Measurements from ENCODE around the gene CDS2.

The CDS2 gene

DNA sequence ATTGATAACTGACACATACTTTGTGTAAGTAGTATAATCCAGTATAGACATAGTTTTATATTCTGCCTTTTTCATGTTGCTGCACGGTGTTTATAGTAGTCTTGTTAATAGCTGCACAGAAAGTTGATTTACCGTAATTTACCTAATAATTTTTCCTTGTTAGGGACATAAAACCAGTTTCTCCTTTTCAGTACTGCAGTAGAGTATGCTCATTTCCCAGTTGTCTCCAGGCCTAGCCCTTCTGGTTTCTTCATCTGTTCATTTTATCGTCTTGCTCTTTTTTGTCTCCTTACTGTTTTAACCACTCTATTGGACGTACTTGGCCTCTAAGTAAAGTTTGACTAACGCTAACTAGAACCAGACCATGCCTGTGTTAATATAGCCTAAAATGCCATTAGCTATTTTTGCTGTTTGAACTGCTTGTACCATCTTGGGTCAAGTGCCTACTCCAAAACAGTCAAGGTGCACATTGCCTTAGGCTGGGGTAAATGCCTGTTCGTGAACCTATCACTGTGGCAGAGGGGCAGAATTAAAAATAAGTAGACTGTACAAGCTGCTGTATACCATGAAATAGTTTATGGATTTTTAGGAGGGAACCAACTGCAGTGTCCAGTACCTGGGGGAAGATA, 34.8 kb downstream of the CDS2 start:
- TF ChIP-seq, protein P1, sequence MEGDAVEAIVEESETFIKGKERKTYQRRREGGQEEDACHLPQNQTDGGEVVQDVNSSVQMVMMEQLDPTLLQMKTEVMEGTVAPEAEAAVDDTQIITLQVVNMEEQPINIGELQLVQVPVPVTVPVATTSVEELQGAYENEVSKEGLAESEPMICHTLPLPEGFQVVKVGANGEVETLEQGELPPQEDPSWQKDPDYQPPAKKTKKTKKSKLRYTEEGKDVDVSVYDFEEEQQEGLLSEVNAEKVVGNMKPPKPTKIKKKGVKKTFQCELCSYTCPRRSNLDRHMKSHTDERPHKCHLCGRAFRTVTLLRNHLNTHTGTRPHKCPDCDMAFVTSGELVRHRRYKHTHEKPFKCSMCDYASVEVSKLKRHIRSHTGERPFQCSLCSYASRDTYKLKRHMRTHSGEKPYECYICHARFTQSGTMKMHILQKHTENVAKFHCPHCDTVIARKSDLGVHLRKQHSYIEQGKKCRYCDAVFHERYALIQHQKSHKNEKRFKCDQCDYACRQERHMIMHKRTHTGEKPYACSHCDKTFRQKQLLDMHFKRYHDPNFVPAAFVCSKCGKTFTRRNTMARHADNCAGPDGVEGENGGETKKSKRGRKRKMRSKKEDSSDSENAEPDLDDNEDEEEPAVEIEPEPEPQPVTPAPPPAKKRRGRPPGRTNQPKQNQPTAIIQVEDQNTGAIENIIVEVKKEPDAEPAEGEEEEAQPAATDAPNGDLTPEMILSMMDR (IDR thresholded peaks at IDR 0.05; ENCODE audit: insufficient read depth, low read length, missing control alignments): no peak
- CTCF ChIA-PET: interaction anchor here (1.1 to 1.8 kb wide), 4 partner anchors 35 to 61 kb away, joined by 3 to 7 read pairs (median 4); partner anchors contain the start of gene CDS2
- DNase-seq (ENCODE audit: low read depth, low spot score): no peak
- POLR2A ChIA-PET: no interaction called here
- H3K4me3 ChIP-seq (ENCODE audit: low read depth, low read length): no peak overlapping the region

DNA sequence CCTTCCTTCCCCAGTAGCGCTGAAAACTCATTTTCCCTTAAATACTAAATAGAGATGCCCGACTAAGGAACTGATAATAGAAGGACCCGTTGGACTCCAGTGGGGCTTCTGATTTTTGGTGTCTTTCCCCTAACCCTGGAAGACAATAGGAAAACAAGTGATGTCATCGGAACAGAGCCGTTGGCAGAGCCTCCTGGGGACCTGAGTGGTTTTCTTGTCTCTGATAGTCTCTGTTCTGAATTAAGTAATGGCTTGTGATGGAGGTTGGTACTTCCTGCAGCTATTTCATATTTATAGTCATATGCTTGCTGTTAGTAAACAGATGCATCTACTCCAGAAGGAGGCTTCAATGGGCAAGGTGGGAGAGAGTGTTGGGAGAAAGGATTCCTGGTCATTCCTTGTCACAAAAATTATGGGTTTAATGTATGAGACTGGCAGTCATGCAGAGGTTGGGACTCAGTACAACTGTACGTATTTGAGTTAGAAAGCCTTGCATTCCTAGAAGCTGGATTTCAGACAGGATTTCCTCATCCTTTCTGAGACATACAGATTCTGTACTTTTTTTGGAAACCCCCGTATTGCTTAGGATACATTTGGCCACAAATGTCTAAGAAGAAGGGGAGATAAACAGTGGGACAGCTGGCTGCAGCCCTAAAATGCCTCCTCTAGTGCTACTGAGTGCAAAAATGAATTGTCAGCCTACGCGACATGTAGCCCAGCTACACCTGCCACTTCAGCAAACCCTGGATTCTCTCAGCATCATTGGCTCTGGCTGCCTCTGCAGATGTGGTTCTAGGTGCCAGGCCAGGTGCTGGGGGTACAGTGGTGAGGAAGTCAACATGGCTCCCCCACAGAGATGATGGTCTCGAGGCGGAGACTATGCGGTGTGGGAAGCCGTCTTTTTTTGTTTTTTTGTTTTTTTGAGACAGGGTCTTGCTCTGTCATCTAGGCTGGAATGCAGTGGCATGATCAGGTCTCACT, 38.1 kb downstream of the CDS2 start:
- POLR2A ChIA-PET: no interaction called here
- no peak for DNase-seq (ENCODE audit: low read depth, low spot score)
- CTCF ChIA-PET: interaction anchor here (1.0 to 1.1 kb wide), 2 partner anchors 11 to 38 kb away, joined by 3 to 7 read pairs; partner anchors contain the start of gene CDS2
- TF ChIP-seq, protein P1 (IDR thresholded peaks at IDR 0.05; ENCODE audit: insufficient read depth, low read length, missing control alignments): no peak
- H3K4me3 ChIP-seq (ENCODE audit: low read depth, low read length): no peak overlapping the region

DNA sequence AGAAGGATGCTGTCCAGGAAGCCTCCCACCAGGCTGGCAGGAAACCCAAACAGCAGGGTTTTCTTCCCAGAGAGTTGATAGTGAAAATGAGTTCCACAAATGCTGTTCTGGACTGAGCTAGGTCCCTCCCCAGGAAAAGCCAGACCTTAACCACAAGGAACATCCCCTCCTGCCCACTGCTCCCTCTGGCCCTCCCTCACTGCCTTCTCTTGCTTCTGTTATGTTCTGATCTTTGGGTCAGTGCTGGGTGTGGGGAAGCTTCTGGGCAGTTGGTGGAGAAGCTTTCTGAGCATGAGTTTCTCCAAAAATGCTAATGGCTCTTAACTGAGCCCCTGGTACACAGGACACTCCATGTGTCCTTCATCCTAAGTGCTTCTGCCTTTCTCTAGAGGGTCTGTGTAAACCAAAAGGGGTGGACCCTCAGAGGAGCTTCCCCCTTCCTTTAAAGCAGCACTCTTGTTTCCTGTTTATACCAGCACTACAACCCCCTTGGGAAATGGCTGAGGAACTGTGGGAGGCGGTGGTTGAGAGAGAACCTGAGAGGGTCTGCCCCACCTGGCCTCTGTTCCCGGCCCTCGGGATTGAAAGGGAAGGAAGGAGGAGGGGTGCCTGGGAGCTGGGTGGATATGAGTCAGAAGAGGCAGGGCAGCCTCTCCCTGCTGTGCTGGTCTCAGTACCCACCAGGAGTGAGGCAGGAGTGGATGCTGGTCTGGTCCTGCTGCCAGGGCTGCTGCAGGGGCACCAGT, 42.0 kb downstream of the CDS2 start:
- H3K4me3 ChIP-seq (ENCODE audit: low read depth, low read length): no peak overlapping the region
- ChIA-PET POLR2A (interaction anchor here (1.4 kb wide), 1 partner anchor 49 kb away, joined by 3 read pairs; the partner anchor contains the start of gene PCNA), CTCF (interaction anchor here (0.7 to 2.7 kb wide), 10 partner anchors 12 to 54 kb away, joined by 3 to 15 read pairs (median 4); partner anchors contain the start of genes CDS2 and PCNA)
- TF ChIP-seq, protein P1 (IDR thresholded peaks at IDR 0.05; ENCODE audit: insufficient read depth, low read length, missing control alignments): no peak
- DNase-seq (ENCODE audit: low read depth, low spot score): no peak

DNA sequence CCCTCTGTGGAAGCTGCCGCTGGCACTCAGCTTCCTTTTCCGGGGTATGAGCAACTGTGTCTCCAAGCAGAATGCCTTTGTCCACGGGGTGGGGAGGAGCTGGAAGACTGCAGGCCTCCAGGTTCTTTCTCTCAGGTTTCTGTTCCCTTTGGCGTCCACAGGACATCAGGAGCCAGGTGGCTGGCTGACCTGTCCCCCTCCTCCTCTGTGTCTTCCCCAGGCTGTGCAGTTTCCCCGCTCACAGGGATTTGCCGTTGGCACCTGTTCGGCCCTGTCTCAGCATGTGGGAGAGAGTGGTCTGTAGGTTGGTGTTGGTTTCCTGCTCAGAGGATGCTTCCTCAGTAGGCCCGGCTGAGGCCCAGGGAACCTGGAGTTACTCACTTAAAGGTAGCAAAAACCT, 43.5 kb downstream of the CDS2 start:
- POLR2A ChIA-PET: no interaction called here
- CTCF ChIA-PET: interaction anchor here (1.0 to 2.7 kb wide), 6 partner anchors 13 to 50 kb away, joined by 4 to 13 read pairs (median 4); partner anchors contain the start of genes CDS2 and PCNA
- TF ChIP-seq, protein P1 (IDR thresholded peaks at IDR 0.05; ENCODE audit: insufficient read depth, low read length, missing control alignments): no peak

DNA sequence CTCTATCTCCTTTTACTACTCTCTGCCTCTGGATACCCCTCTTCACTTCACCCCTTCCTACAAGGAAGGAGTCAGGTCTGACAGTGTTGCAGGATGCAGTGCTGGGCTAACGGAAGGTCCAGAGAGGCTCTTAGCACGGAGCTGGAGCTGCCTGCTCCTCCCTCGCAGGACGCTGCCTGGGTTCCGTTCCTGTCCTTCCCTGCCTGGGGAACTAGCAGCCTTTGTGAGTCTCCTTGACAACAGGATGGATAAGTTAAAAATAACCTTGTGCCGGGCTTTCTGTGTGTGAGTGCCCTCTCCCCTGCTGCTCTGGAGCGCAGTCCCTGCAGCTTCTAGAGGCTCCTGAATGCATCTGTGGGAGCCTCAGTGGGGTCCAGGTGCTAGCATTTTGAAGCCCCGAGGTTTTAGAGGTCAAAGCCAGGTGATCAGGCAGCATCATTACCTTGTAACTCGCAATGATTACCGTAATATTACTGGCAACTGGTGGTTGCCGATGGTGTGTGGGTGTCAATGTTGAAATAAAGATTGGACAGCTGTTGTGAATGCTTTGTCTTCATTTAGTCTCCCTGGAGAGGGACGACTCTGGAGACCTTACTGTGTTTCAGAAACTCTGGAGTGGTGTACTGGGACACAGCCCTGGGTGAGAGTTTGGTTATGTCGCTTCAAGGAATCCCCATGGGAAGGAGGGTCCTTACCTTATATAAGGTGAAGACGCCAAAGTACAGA, 44.4 kb downstream of the CDS2 start:
- DNase-seq (ENCODE audit: low read depth, low spot score): no peak
- H3K4me3 ChIP-seq (ENCODE audit: low read depth, low read length): no peak overlapping the region
- TF ChIP-seq, protein P1 (IDR thresholded peaks at IDR 0.05; ENCODE audit: insufficient read depth, low read length, missing control alignments): no peak
- POLR2A ChIA-PET: no interaction called here
- CTCF ChIA-PET: interaction anchor here (1.3 to 2.0 kb wide), 5 partner anchors 21 to 45 kb away, joined by 3 to 6 read pairs (median 4); partner anchors contain the start of gene CDS2

More for the DNA sequence above, 43.5 kb downstream of the CDS2 start:
- no peak for DNase-seq (ENCODE audit: low read depth, low spot score)
- H3K4me3 ChIP-seq (ENCODE audit: low read depth, low read length): no peak overlapping the region
